ENCODE data around the gene MAPK1.
"Not testable (repeated sequence)": the region's sequence is repeated elsewhere in the genome, so short reads cannot be mapped to it uniquely, and the experiment has no call there.

DNA sequence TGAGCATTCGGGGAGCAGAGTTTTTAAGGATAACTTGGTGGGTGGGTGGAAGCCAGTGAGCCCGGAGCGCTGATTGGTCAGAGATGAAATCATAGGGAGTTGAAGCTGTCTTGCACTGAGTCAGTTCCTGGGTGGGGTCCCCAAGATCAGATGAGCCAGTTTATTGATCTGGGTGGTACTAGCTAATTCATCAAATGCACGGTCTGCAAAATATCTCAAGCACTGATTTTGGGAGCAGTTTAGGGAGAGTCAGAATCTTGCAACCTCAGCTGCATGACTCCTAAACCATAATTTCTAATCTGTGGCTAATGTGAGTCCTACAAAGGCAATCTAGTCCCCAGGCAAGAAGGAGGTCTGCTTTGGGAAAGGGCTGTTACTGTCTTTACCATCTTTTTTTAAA lies 42.9 kb upstream of the MAPK1 start:
- not testable (repeated sequence) for TF ChIP-seq TOX (CRISPR knock-in tag; IDR thresholded peaks at IDR 0.05; ENCODE audit: borderline replicate concordance); ZFP30 (CRISPR knock-in tag; IDR thresholded peaks at IDR 0.05); CSDC2 (CRISPR knock-in tag; IDR thresholded peaks at IDR 0.05); ISL1 (CRISPR knock-in tag; IDR thresholded peaks at IDR 0.05); ZNF8 (CRISPR knock-in tag; IDR thresholded peaks at IDR 0.05); ZFP3 (CRISPR knock-in tag; IDR thresholded peaks at IDR 0.05); RARB (CRISPR knock-in tag; IDR thresholded peaks at IDR 0.05); TCF4 (CRISPR knock-in tag; IDR thresholded peaks at IDR 0.05; ENCODE audit: borderline replicate concordance)
- TF ChIP-seq, protein P1, sequence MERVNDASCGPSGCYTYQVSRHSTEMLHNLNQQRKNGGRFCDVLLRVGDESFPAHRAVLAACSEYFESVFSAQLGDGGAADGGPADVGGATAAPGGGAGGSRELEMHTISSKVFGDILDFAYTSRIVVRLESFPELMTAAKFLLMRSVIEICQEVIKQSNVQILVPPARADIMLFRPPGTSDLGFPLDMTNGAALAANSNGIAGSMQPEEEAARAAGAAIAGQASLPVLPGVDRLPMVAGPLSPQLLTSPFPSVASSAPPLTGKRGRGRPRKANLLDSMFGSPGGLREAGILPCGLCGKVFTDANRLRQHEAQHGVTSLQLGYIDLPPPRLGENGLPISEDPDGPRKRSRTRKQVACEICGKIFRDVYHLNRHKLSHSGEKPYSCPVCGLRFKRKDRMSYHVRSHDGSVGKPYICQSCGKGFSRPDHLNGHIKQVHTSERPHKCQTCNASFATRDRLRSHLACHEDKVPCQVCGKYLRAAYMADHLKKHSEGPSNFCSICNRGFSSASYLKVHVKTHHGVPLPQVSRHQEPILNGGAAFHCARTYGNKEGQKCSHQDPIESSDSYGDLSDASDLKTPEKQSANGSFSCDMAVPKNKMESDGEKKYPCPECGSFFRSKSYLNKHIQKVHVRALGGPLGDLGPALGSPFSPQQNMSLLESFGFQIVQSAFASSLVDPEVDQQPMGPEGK (CRISPR knock-in tag; IDR thresholded peaks at IDR 0.05; ENCODE audit: borderline replicate concordance) = not testable (repeated sequence)
- TF ChIP-seq, protein P2, sequence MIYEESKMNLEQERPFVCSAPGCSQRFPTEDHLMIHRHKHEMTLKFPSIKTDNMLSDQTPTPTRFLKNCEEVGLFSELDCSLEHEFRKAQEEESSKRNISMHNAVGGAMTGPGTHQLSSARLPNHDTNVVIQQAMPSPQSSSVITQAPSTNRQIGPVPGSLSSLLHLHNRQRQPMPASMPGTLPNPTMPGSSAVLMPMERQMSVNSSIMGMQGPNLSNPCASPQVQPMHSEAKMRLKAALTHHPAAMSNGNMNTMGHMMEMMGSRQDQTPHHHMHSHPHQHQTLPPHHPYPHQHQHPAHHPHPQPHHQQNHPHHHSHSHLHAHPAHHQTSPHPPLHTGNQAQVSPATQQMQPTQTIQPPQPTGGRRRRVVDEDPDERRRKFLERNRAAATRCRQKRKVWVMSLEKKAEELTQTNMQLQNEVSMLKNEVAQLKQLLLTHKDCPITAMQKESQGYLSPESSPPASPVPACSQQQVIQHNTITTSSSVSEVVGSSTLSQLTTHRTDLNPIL (CRISPR knock-in tag; IDR thresholded peaks at IDR 0.05; ENCODE audit: low read depth) = not testable (repeated sequence)
- TF ChIP-seq, protein P3, sequence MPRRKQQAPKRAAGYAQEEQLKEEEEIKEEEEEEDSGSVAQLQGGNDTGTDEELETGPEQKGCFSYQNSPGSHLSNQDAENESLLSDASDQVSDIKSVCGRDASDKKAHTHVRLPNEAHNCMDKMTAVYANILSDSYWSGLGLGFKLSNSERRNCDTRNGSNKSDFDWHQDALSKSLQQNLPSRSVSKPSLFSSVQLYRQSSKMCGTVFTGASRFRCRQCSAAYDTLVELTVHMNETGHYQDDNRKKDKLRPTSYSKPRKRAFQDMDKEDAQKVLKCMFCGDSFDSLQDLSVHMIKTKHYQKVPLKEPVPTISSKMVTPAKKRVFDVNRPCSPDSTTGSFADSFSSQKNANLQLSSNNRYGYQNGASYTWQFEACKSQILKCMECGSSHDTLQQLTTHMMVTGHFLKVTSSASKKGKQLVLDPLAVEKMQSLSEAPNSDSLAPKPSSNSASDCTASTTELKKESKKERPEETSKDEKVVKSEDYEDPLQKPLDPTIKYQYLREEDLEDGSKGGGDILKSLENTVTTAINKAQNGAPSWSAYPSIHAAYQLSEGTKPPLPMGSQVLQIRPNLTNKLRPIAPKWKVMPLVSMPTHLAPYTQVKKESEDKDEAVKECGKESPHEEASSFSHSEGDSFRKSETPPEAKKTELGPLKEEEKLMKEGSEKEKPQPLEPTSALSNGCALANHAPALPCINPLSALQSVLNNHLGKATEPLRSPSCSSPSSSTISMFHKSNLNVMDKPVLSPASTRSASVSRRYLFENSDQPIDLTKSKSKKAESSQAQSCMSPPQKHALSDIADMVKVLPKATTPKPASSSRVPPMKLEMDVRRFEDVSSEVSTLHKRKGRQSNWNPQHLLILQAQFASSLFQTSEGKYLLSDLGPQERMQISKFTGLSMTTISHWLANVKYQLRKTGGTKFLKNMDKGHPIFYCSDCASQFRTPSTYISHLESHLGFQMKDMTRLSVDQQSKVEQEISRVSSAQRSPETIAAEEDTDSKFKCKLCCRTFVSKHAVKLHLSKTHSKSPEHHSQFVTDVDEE (CRISPR knock-in tag; IDR thresholded peaks at IDR 0.05) = not testable (repeated sequence)

Measured in SK-N-SH treated with all-trans-retinoic acid at 6 μM for 48 hours (cell line).